GM19455 (cell line): Measurements from ENCODE around the gene RIBC1.
"Not testable (repeated sequence)": the region's sequence is repeated elsewhere in the genome, so short reads cannot be mapped to it uniquely, and the experiment has no call there.

Experiments used
- ATAC-seq: cut with Tn5 transposase; IDR thresholded peaks from one replicate; pipeline ENCODE4 v1.9.1; 2021; ENCODE audit not compliant: unreplicated experiment

RIBC1 gene

DNA sequence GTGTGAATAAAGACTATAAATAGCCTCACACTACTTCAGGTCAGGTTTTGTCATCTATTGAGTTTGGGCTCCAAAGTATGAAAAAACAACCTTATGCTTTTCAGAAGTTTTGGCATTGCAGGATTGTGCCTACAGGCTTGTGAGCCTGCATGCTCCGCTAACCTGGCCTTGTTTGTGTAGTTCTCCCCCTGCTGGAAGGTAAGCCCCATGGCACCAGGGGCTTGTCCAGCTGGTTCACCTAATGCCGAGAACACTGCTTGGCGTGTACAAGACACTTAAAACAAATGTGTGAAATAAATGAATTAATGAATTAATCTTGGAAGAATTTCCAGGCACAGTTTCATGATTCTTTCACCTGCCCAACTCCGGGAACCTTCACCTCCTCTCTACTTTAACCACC lies 13.3 kb downstream of the RIBC1 start:
- no peak for ATAC-seq

DNA sequence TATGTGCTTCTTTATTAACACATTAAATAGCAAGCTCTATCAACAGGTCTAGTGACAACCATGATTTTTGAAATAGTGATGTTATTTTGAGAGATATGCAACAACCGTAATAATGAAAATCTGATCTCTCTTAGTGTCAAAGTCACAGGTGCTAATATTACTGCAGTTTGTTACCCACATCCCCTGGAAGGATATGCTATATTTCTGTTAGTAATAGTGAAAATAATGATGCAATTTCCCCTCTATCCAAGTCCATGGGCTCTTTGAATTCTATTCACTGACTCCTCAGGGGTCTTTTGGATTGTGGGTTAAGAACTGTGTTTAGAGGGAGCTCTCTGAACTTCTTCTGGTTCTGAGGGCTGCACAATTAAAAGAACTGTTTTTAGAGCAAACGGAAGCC lies 14.5 kb downstream of the RIBC1 start:
- ATAC-seq, result no peak

DNA sequence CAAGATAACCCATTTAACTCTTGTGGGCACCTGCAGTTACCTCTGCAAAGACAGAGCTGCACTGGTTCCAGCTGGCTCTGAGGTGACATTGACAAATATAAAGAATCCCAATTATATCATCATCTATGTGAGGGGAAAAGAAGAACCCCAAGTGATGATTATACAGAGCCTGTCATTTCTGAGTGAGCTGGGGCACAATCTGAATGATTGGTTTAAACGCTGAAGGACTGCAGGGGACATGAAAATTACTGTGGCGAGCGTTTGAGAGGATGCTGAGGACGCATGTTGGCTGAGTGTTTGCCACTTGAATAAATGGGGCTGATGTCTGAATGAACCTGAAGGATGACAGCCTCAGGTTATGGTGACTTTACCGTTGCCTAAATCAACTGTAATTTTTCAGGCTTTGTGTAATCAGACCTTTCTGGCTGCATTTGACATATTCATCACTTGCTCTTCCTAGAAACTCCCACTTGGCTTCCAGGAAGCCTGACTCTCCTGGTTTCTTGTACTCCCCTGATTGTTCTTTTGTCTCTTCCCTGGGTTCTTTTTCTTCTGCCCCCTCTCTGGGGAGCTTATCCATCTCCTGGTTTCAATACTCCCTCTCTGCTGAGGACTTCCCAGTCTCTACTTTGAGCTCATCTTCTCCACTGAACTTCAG lies 15.6 kb downstream of the RIBC1 start:
- no peak for ATAC-seq

DNA sequence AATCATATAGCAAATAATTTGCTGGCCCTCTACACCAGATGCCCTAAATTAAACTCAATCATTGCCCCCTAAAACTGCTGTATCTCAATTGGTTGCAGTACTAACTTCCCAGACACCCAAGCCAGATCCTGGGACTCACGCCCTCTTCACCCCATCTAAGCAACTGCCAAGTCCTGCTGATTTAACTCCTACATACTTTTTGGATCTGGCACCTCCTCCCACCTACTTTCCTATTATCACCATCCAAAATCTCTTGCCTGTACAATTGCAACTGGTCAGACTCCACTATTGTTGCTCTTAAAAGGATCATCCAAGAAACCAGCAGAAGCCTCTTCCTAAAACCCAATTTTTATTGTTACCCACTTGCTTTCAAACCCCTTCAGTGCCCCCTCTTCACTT lies 16.2 kb downstream of the RIBC1 start:
- ATAC-seq, result no peak

DNA sequence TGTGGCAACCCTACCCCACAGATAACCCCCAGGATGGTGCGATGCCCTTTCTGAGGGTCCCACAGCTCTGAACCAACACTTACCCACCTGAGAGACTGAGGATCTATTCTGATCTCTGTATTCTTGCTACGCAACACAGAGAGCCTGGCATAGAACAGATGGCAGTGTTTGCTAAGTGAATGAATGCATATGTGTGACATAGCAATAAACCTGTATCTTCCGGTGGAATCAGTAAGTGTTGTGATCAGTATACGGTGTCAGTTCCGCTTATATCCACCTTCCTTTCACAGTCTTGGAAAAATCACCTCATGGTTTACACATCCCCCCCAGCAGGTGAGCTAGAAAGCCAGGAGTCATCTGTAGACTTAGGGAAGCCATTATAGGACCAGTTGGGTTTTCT lies 17.4 kb downstream of the RIBC1 start:
- ATAC-seq, result no peak

DNA sequence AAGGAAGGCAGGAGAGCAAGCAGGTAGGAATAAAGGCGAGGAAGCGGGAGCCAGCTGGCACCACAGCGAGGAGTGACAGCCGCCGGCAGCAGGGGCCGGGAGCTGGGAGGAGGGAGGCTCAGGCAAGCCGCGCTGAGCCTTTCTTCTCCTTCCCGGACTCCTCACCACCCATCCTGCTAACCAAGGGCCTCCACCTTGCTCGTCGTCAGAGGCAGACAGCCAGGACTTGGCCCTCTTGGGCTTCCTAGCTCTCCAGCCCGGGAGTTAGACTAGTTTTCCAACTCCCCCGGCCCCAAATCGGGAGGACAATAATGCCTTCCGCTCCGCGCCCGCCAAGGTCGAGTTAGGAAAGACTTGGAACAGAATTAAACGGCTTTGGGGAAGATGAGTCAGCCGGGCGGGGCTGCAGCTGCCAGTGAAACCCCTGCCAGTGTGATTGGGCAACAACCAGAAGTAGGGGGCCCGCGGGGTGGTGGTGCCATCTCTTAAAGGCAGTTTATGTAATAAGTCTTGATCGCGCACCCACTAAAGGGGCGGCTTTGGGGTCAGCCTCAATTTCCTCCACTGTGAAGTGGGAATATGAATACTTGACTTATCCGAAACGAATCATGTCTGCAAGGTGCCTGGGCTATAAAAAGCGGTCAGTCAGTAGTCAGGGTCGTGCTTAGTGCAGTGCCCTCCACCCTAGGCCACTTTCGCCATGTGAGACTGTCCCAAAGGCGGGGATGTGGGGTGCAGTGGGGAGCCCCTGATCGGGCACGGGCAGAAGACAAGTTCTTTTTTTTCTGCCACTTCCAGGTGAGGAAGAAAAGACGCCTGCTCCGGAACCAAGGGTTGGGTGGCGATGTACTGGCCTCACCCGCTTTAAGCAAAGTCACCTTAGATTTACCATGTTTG lies 18.2 kb downstream of the RIBC1 start:
- ATAC-seq, result no peak

DNA sequence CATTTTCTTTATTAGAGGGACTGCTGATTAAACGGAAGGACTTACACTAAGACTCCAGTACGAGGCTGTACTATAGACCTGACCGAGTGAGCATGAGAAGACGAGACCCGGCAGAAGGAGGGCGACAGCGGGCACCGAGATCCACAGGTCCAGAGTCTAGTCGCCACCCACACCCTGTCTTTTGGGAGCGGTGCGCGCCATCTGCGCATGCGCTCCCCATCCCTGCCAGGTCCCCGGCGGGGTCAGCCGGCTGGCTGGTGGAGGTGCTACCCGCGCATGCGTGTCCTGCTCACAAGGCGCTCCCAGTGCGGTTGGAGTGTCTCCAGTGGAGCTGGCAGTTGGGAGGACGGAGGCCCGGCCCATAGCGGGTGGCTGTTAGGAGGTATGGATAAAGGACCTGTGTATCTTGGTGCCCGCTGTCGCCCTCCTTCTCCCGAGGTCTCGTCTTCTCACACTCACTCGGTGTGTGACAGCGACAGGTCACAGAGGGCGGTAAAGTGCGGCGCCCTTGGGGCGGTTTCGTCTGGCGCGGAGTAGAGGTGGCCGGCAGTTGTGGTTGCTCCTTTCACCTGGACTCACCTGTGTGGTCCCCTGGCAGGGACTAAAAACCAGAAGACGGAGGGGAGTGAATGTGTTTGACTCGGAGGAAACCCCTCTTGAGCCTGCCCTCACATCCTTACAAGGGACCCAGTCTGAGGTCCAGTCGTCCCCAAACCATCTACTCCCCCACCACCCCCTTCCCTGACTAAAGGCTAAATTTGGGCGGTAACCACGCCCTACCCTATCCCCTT lies 19.1 kb downstream of the RIBC1 start:
- no peak for ATAC-seq

DNA sequence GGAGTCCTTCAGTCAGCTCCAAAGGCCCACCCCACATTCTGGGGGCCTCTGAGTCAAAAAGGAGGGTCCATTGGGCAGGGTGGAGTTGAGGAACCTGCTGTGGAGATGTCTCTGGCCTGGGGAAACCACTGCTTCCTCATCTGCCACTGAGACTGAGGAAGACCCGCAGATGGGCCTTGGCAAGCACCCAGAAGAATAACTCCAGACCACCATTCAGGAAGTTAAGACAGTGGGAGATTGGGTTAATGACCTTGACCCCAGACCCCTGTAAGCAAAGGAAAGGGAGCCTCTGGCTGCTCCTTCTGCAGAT lies 19.6 kb downstream of the RIBC1 start:
- no peak for ATAC-seq

DNA sequence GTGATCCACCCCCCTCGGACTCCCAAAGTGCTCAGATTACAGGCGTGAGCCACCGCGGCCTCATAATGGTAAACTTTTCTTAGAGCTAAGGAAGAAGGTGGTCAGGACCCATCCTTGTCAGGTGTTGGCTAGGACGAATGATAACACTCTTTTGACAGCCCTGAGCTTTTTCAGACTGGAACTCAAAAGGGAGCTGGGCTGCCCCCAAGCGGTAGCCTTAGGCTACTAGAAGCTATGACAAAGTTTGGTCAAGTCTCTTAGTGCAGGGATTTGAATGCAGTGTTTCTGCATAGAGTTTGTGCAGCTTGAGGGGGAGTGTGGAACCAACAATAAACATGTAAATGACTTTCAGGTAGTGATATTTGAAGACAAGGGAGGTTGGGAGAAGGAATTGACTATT lies 23.3 kb downstream of the RIBC1 start:
- ATAC-seq, result no peak

DNA sequence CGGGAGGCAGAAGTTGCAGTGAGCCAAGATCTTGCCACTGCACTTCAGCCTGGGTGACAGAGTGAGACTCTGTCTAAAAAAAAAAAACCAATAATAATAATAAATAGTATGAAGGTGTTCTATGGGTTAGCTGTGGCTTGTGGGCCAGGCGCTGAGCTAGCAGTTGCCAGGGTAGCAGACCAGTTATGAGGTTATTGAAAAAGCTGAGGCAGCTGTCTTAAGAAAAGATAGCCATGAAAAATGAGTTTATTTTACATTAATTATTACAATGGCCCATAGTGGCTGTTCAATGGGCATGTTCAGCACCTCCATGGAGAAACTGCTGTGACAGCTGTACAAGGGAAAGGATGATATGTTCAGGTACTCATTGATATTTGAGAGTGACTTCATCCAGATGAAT lies 24.8 kb downstream of the RIBC1 start:
- ATAC-seq, result no peak

DNA sequence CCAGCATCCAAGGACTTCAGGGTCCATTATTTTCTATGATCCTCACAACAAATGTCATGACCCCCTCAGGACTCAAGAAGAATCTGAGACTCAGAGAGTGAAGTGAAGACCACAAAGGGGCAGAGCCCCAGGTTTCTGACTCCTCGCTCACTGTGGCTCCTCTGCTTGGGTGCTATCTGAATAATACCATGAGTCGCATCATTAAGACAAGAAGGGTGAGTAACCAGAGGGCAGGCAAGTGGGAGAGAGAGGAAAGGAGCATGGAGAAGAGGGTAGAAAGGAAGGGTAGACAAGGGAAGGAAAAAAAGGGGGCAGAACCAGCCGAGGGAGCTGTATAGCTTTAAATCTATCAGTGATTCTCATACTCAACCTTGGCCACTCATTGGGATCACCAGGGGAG lies 27.0 kb downstream of the RIBC1 start:
- ATAC-seq, result no peak

DNA sequence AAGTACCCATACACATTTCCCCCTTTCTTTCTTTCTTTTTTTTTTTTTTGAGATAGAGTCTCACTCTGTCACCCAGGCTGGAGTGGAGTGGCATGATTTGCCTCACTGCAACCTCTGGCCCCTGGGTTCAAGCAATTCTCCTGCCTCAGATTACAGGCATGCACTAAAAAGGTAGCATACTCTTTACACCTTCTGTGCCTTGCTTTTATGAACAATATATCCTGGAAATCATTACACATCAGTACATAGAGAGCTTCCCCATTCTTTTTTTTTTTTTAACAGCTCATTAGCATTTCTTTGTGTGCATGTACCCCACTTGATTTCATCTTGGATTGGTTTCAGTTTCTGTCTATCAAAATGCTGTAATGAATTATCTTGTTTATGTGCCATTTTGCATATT lies 30.1 kb downstream of the RIBC1 start:
- no peak for ATAC-seq

DNA sequence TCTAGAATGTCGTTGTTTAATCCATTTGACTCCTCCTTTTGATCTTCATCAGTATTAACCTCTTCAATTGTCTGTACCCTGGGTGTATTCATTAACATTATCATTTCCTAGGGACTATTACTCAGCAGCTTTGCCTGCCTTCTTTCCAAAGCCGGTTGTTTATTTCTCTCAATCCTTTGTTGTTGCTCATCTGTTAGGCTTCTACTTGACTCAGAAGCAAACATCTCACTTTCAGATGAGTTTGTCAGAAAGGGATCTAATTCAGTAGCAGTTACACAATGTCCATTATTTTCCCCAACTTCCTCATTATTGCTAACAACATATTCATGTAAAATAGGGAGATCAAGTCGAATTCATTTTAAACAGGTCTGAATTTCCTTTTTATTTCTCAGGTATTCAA lies 33.6 kb downstream of the RIBC1 start:
- no peak for ATAC-seq

DNA sequence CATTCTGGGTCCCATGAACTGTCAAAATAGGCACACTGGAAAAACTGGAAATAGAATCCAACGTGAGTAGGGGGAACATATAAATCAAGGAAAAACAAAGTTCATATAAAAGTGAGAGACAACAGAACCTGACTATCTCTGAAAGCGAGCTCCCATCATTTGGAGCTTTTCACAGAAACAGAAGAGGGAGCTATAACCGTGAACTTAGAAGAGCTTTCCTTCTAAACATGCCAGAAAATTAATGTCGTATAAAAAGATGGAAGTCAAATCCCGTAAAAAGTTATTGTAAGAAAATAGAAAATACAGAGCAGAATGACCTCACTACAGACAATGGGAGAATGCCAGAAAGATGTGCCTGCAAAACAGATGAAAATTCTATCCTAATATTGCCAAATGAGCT lies 35.4 kb downstream of the RIBC1 start:
- no peak for ATAC-seq

DNA sequence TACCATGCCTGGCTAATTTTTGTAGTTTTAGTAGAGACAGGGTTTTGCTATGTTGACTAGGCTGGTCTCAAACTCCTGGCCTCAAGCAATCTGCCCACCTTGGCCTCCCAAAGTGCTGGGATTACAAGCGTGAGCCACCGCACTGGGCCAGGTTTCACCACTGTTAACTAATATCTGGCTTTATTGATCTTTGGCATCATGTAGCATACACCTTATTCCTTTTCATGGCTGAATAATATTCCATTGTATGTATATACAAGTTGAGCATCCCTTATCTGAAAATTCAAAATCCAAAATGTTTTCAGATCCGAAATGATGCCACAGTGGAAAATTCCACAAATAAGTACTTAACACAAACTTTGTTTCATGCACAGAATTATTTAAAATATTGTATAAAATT lies 46.0 kb downstream of the RIBC1 start:
- ATAC-seq, result not testable (repeated sequence)

DNA sequence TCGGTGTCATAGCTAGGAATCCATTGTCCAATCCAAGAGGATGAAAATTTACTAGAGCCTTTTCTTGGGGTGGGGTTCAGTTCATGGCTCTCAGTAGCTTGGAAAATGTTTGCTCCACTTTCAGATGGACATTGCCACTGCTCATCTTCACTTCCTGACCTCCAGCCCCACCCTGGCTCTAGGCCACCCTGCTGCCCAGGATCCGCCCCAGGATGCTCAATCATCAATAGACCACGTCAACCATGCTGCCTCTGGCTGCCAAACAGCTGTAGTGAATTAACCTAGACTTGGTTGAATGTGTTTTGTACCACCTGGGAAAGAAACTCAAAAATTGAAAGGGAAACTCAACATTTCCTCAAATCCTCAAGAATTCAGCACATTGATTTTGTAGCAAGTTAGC lies 48.7 kb downstream of the RIBC1 start:
- ATAC-seq, result no peak

DNA sequence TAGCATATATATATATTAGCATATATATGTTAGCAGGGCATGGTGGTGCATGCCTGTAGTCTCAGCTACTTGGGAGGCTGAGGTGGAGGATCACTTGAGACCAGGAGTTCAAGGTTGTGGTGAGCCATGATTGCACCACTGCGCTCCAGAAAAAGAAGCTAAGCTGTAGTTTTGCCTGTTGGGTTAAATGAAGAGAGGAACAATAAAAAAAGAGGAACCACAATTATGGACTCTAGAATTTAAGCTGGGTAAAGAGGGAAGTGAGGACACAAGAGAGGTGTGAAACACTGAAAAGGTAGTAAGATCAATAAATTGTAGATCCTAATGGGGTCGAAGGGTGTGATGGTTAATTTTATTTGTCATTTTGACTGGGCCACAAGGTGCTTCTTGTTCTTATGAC lies 52.0 kb downstream of the RIBC1 start:
- ATAC-seq, result no peak

DNA sequence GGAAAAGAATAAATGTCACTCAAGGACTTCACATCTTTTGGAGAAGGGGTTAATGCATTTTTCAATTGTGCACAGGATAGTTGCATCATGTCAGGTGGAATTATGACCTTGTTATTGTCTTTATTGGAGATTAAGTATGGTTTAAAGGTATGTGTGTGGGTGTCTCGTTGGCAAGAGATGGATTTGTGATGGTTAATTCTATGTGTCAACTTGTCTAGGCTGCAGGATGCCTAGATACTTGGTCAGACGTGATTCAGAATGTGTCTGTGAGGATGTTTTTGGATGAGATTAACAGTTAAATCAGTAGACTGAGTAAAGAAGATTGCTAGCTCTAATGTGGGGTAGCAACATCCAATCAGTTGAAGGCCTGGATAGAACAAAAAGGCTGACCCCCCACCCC lies 53.7 kb downstream of the RIBC1 start:
- no peak for ATAC-seq

DNA sequence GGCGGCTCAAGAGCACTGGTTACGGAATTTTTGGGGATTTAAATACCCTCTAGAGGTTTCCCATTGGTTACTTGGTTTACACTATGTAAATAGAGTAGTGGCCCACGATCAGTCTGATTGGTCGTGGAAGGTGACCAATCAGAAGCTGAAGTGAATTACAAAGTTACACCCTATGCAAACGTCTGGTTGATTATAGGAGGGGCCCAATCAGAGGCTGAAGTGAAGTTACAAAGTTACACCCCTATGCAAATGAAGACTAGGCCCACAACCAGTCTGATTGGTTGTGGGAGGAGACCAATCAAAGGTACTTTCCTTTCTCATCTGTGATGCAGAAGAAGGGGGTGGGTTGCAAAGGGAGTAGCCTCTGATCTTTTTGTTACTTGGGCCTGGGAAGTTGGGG lies 56.6 kb downstream of the RIBC1 start:
- ATAC-seq, result no peak
